Testis (tissue), 3 donors: Measurements from ENCODE around the gene MYLK4. TPM values are rescaled to one million over a fixed set of nuclear protein-coding genes. Genes with fewer than 3 reads are reported as not detected.

Experiments
- DNase-seq: peaks from one replicate; pipeline ENCODE4 v3.0.0-alpha.2; 2019
- H3K27ac ChIP-seq, 2 donors: fragments of 200-600 bp; sonication (generic); one replicate each; pipeline ENCODE4 v1.5.1; 2019
- H3K27me3 ChIP-seq: fragments of 200-600 bp; sonication (generic); one replicate; pipeline ENCODE4 v1.5.1; 2019
- H3K36me3 ChIP-seq: fragments of 200-600 bp; sonication (generic); one replicate; pipeline ENCODE4 v1.5.1; 2017; ENCODE audit warnings: low read depth; ENCODE audit errors: missing control alignments
- H3K4me1 ChIP-seq: fragments of 200-600 bp; sonication (generic); one replicate; pipeline ENCODE4 v1.5.1; 2019
- H3K4me3 ChIP-seq, 2 donors: fragments of 200-600 bp; sonication (generic); one replicate each; pipeline ENCODE4 v1.5.1; 2017 to 2019
- H3K9me3 ChIP-seq: fragments of 200-600 bp; sonication (generic); one replicate; pipeline ENCODE4 v1.5.1; 2017
- POLR2A ChIP-seq: fragments of 450-650 bp; IDR thresholded peaks from one replicate; pipeline ENCODE4 v1.6.1; 2017; ENCODE audit warnings: antibody characterized with exemption, mild to moderate bottlenecking, moderate library complexity
- WGBS, 2 donors: methylation state at CpG; one replicate each; pipeline ENCODE4 v1.1.5; 2018; 5-methylcytosine and 5-hydroxymethylcytosine counted together
- intact Hi-C: fragments of 100-400 bp; cut with DNase I; formaldehyde crosslinking; loops from one replicate; pipeline ENCODE4 v1.15.1; 2023; ENCODE audit warnings: low total_unique reads
- polyA plus RNA-seq: library from polyadenylated mRNA; stranded (reverse); fragments of 350-450 nt; fragmentation: Illumina TruSeq; extraction: RNeasy Lipid Tissue Mini Kit (QIAGEN cat#74804); gene quantifications from one replicate; pipeline ENCODE4 v1.2.3, GENCODE V29; 2014; ENCODE audit warnings: low read depth, low replicate concordance; ENCODE audit not compliant: insufficient read depth
- total RNA-seq, 2 donors: library from RNA; depleted of rRNA; stranded (reverse); fragments of >200 nt; gene quantifications; one replicate each; pipeline ENCODE4 v1.2.3, GENCODE V29; 2016
- TF ChIP-seq, protein P1 (sequence below), 3 experiments: fragments of 450-650 bp in 2 of 3; fragments of 200-600 bp in 1 of 3; sonication (generic) in 1 of 3; IDR thresholded peaks; one replicate each; pipeline ENCODE4 v1.5.1; 2016 to 2019; ENCODE audit warnings: antibody characterized with exemption in 3 of 3, mild to moderate bottlenecking in 2 of 3, moderate library complexity in 1 of 3

Gene MYLK4
- total and polyA plus RNA-seq, 3 donors from 2014 or later, result 0.62 to 1.5 (median 0.71) TPM

DNA sequence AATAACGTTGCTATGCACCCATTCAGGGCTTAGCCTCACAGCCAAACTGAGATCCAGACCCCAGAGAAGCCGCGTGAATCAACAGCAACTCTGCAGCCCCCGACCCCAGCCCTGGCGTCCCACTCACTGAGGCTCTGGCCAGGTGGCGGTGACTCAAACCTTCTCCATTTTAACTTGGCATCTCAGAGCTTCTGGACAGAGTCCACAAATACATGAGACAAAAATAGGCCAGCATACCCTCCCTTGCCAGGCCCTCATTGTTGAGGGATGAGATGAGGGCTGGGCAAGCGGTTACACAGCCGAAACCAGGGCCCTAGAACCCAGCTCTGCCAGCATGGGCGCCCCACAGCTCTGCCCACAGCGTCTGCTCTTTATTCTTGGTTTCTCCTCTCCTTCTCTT lies 118.4 kb downstream of the MYLK4 start:
- DNase-seq, result no peak
- Histone ChIP-seq H3K27ac (no peak overlapping the region), H3K9me3 (no peaks in the 10 kb centered on the region), H3K27me3 (no peaks in the 10 kb centered on the region), H3K4me3 (no peak overlapping the region), H3K36me3 (no peaks in the 10 kb centered on the region), H3K4me1 (peaks cover 12% of the 10 kb centered on the region)
- intact Hi-C loops, result loop anchor here (10.0 kb wide), 1 partner anchor 1038 kb away; no protein-coding TSS in a partner anchor
- WGBS, 2 donors, result 83 to 87% methylated on average over 10 of the region's 10 CpGs
- TF ChIP-seq, protein P1, sequence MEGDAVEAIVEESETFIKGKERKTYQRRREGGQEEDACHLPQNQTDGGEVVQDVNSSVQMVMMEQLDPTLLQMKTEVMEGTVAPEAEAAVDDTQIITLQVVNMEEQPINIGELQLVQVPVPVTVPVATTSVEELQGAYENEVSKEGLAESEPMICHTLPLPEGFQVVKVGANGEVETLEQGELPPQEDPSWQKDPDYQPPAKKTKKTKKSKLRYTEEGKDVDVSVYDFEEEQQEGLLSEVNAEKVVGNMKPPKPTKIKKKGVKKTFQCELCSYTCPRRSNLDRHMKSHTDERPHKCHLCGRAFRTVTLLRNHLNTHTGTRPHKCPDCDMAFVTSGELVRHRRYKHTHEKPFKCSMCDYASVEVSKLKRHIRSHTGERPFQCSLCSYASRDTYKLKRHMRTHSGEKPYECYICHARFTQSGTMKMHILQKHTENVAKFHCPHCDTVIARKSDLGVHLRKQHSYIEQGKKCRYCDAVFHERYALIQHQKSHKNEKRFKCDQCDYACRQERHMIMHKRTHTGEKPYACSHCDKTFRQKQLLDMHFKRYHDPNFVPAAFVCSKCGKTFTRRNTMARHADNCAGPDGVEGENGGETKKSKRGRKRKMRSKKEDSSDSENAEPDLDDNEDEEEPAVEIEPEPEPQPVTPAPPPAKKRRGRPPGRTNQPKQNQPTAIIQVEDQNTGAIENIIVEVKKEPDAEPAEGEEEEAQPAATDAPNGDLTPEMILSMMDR (IDR thresholded peaks at IDR 0.05), result no peak
- no peak for TF ChIP-seq POLR2A

- Histone ChIP-seq H3K4me3 (no peak overlapping the region), H3K4me1 (peaks cover 12% of the 10 kb centered on the region), H3K27me3 (no peaks in the 10 kb centered on the region), H3K9me3 (no peaks in the 10 kb centered on the region), H3K27ac (no peak overlapping the region), H3K36me3 (no peaks in the 10 kb centered on the region)
- intact Hi-C loops, result loop anchor here (10.0 kb wide), 1 partner anchor 1036 kb away; no protein-coding TSS in a partner anchor
- TF ChIP-seq POLR2A, result no peak
- TF ChIP-seq, protein P1 (IDR thresholded peaks at IDR 0.05), result no peak
- DNase-seq, result no peak
- 81 to 84% methylated on average over 14 of the region's 14 CpGs for WGBS, 2 donors
Observed at GRCh38 chr6:2630891-2631571, 119.7 kb downstream of the MYLK4 start.

- no peak for DNase-seq
- Histone ChIP-seq H3K27me3 (no peaks in the 10 kb centered on the region), H3K9me3 (no peaks in the 10 kb centered on the region), H3K27ac (no peak overlapping the region), H3K4me1 (peaks cover 12% of the 10 kb centered on the region), H3K4me3 (no peak overlapping the region), H3K36me3 (no peaks in the 10 kb centered on the region)
- intact Hi-C loops, result loop anchor here (10.0 kb wide), 1 partner anchor 1036 kb away; no protein-coding TSS in a partner anchor
- 82 to 84% methylated on average over 6 of the region's 6 CpGs for WGBS, 2 donors
- no peak for TF ChIP-seq POLR2A
Observed at GRCh38 chr6:2630359-2630758, 120.4 kb downstream of the MYLK4 start.

DNA sequence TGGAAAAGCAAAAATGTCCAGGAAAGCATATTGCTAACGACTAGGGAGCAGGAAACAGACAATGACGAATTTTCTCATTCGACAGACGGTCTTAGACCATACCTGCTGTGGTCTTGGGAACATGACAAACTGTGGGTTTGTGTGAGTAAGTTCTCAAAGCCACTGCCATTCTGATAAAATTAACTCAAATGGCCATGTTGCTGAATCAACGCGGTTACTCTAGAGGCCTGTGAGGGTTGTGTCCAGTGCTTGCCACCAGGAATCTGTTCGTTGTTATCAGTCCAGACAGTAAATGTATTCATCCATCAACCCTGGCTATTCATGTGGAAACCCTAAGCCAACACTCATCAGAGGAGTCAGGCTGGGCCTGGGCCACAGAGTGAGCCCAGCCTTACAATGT lies 124.3 kb downstream of the MYLK4 start:
- no peaks in the 10 kb centered on the region for H3K4me1 ChIP-seq
- no peak for DNase-seq
- no peak for TF ChIP-seq POLR2A
- TF ChIP-seq, protein P1 (IDR thresholded peaks at IDR 0.05), result no peak
- no peaks in the 10 kb centered on the region for H3K36me3 ChIP-seq
- intact Hi-C loops, result no loop called here
- H3K9me3 ChIP-seq, result no peaks in the 10 kb centered on the region
- WGBS, 2 donors, result 89 to 90% methylated on average over 7 of the region's 7 CpGs
- no peak overlapping the region for H3K4me3 ChIP-seq
- H3K27ac ChIP-seq, result no peak overlapping the region
- H3K27me3 ChIP-seq, result no peaks in the 10 kb centered on the region

- no peaks in the 10 kb centered on the region for H3K4me1 ChIP-seq
- no peak overlapping the region for H3K4me3 ChIP-seq
- no peaks in the 10 kb centered on the region for H3K36me3 ChIP-seq
- no peak for DNase-seq
- H3K27me3 ChIP-seq, result no peaks in the 10 kb centered on the region
- intact Hi-C loops, result no loop called here
- TF ChIP-seq, protein P1 (IDR thresholded peaks at IDR 0.05), result no peak
- TF ChIP-seq POLR2A, result no peak
- no peak overlapping the region for H3K27ac ChIP-seq
- WGBS, 2 donors, result 52 to 67% methylated on average over 1 of the region's 1 CpG
- no peaks in the 10 kb centered on the region for H3K9me3 ChIP-seq
Observed at GRCh38 chr6:2625581-2625980, 125.1 kb downstream of the MYLK4 start.
